ENCODE measurements around the gene DENND2D.

Gene DENND2D

DNA sequence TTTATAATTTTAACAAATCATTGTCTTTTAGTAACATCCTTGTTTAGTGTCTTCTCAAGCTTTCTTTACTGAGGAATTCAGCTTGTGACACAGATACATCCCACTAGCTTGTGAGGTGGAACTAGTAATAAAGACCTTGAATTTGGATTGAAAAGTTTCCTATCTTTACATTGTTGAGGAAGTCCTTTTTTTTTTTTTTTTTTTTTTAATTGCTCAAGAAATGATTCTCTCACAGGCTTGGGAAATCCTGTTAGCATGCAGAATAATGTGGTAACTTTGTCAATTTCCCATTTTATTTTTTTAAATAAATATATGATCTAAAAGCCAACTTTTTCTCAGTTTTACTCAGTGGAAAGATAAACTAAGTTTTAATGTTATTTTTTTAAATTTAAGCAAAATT is 15.8 kb downstream of the DENND2D start:
- TF ChIP-seq ZFP30 (CRISPR knock-in tag; IDR thresholded peaks at IDR 0.05): no peak
- TF ChIP-seq, protein P1, sequence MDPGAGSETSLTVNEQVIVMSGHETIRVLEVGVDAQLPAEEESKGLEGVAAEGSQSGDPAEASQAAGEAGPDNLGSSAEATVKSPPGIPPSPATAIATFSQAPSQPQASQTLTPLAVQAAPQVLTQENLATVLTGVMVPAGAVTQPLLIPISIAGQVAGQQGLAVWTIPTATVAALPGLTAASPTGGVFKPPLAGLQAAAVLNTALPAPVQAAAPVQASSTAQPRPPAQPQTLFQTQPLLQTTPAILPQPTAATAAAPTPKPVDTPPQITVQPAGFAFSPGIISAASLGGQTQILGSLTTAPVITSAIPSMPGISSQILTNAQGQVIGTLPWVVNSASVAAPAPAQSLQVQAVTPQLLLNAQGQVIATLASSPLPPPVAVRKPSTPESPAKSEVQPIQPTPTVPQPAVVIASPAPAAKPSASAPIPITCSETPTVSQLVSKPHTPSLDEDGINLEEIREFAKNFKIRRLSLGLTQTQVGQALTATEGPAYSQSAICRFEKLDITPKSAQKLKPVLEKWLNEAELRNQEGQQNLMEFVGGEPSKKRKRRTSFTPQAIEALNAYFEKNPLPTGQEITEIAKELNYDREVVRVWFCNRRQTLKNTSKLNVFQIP (CRISPR knock-in tag; IDR thresholded peaks at IDR 0.05; ENCODE audit: borderline replicate concordance, low read depth): no peak
- ATAC-seq: no peak

DNA sequence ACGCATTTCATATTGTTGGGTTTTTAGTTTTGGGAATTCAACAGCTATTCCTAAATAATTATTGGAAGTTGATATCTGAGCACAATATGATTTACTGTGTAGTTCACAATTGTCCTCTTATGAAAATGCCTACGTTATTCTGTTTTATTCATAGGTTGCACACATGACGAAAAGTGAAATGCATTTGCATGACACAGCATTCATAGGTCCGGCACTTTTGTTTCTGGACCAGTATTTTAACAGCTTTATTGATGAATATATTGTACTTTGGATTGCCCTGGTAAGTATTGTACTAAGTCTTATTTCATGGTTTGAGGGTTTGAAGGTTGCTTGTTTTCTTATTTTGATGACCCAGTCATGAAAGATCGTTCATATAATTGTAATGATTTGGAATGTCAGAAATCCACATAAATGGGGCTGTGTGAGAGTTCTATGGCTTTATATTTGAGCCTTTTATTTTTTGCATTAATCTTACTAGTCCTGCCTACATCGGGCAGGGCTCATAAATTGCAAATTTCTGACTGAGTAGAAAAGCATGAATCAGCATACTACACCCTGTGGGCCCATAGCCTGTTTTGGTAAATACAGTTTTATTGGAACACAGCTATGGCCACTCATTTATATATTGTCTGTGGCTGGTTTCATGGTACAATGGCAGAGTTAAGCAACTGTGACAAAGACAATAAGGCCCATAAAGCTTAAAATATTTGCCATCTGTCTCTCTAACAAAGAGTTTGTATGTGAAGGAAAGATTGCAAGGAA is 17.0 kb downstream of the DENND2D start:
- no peak for ATAC-seq
- no peak for TF ChIP-seq ISL1 (CRISPR knock-in tag; IDR thresholded peaks at IDR 0.05)

DNA sequence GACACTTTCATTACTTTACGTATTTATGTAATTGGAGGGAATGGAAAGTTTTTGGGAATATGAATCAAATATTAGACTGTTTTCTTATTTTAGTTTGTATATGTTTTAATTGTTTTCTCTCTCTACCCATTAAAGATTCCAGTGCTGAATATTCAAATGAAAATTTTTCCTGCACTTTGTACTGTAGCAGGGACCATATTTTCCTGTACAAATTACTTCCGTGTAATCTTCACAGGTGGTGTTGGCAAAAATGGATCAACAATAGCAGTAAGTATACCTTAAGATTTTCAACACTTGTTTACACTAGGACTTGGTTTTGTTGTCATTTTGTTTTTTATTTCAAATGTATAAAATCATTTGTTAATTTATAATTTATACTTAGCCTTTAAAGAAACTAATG is 18.4 kb downstream of the DENND2D start:
- no peak for ATAC-seq
- TF ChIP-seq, protein P2, sequence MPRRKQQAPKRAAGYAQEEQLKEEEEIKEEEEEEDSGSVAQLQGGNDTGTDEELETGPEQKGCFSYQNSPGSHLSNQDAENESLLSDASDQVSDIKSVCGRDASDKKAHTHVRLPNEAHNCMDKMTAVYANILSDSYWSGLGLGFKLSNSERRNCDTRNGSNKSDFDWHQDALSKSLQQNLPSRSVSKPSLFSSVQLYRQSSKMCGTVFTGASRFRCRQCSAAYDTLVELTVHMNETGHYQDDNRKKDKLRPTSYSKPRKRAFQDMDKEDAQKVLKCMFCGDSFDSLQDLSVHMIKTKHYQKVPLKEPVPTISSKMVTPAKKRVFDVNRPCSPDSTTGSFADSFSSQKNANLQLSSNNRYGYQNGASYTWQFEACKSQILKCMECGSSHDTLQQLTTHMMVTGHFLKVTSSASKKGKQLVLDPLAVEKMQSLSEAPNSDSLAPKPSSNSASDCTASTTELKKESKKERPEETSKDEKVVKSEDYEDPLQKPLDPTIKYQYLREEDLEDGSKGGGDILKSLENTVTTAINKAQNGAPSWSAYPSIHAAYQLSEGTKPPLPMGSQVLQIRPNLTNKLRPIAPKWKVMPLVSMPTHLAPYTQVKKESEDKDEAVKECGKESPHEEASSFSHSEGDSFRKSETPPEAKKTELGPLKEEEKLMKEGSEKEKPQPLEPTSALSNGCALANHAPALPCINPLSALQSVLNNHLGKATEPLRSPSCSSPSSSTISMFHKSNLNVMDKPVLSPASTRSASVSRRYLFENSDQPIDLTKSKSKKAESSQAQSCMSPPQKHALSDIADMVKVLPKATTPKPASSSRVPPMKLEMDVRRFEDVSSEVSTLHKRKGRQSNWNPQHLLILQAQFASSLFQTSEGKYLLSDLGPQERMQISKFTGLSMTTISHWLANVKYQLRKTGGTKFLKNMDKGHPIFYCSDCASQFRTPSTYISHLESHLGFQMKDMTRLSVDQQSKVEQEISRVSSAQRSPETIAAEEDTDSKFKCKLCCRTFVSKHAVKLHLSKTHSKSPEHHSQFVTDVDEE (CRISPR knock-in tag; IDR thresholded peaks at IDR 0.05): no peak
- TF ChIP-seq CSDC2 (CRISPR knock-in tag; IDR thresholded peaks at IDR 0.05): no peak
- no peak for TF ChIP-seq GLIS3 (CRISPR knock-in tag; IDR thresholded peaks at IDR 0.05)

DNA sequence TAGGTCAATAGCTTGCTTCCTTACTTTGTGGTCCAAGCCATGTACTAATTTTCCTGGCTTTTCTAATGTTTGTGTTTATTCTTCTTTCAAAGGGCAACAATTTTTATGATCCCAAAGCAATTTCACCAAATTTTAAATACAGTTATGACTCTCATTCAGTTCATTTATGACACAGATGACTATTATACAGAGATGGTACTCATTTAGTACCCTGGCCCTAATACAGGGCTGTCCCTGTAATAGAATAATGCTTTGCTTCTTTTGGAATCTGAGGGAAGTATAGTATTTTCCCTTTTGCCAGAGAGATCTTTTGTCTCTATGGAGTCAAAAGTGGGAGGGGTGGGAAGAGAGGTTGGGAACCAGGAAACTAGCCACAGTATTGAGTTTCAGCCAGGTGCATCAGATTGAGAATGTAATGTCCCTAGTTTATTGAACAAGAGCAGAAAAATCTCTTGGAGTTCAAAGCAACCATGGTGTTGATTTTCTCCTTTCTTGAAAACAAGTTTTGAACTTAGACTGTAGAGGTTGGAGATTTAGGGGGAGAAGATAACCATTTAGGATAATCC is 20.4 kb downstream of the DENND2D start:
- TF ChIP-seq OSR1 (CRISPR knock-in tag; IDR thresholded peaks at IDR 0.05) (no peak), PPARA (CRISPR knock-in tag; IDR thresholded peaks at IDR 0.05; ENCODE audit: borderline replicate concordance) (no peak), ZNF8 (CRISPR knock-in tag; IDR thresholded peaks at IDR 0.05) (no peak), ZNF565 (CRISPR knock-in tag; conservative IDR thresholded peaks at IDR 0.05; ENCODE audit: low read depth) (no peak), ISL1 (CRISPR knock-in tag; IDR thresholded peaks at IDR 0.05) (no peak), ESRRG (CRISPR knock-in tag; IDR thresholded peaks at IDR 0.05) (no peak), ZC3H10 (CRISPR knock-in tag; IDR thresholded peaks at IDR 0.05) (no peak), GLIS3 (CRISPR knock-in tag; IDR thresholded peaks at IDR 0.05) (no peak), TOX (CRISPR knock-in tag; IDR thresholded peaks at IDR 0.05; ENCODE audit: borderline replicate concordance) (no peak), TCF4 (CRISPR knock-in tag; IDR thresholded peaks at IDR 0.05; ENCODE audit: borderline replicate concordance) (no peak), ZFP3 (CRISPR knock-in tag; IDR thresholded peaks at IDR 0.05) (no peak), CSDC2 (CRISPR knock-in tag; IDR thresholded peaks at IDR 0.05) (no peak), ARNTL (CRISPR knock-in tag; IDR thresholded peaks at IDR 0.05; ENCODE audit: borderline replicate concordance, low read depth) (no peak)
- TF ChIP-seq, protein P2 (CRISPR knock-in tag; IDR thresholded peaks at IDR 0.05): no peak
- TF ChIP-seq, protein P3, sequence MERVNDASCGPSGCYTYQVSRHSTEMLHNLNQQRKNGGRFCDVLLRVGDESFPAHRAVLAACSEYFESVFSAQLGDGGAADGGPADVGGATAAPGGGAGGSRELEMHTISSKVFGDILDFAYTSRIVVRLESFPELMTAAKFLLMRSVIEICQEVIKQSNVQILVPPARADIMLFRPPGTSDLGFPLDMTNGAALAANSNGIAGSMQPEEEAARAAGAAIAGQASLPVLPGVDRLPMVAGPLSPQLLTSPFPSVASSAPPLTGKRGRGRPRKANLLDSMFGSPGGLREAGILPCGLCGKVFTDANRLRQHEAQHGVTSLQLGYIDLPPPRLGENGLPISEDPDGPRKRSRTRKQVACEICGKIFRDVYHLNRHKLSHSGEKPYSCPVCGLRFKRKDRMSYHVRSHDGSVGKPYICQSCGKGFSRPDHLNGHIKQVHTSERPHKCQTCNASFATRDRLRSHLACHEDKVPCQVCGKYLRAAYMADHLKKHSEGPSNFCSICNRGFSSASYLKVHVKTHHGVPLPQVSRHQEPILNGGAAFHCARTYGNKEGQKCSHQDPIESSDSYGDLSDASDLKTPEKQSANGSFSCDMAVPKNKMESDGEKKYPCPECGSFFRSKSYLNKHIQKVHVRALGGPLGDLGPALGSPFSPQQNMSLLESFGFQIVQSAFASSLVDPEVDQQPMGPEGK (CRISPR knock-in tag; IDR thresholded peaks at IDR 0.05; ENCODE audit: borderline replicate concordance): no peak
- ATAC-seq: no peak
